ENCODE results near the gene PRPS1. TPM values are rescaled to one million over a fixed set of nuclear protein-coding genes. Genes with fewer than 3 reads are reported as not detected.

The PRPS1 gene
- polyA plus RNA-seq, 1 donor from 2014 or later = 60.8 TPM

DNA sequence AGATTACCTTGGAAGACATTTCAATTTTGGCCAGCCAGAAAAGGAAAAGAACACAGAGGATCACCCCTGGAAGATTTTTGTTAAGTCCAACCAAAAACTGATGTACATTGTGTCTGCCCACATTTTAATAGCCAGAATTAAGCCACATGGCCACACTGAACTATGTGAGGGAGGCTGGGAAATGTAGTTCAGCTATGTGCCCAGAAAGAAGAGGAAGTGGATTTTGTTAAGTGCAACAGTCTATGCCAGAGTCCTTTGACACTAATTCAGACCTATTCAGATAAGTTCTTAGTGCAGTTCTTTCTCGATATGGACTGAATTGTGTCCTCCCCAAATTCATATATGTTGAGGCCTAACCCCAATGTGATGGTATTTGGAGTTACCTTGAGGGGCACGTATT is 18.4 kb downstream of the PRPS1 start:
- Histone ChIP-seq H3K9me3 (ENCODE audit: low read length) (no peaks in the 10 kb centered on the region), H4K20me1 (ENCODE audit: insufficient read depth) (no peaks in the 10 kb centered on the region), H3K9ac (ENCODE audit: low read length) (no peak overlapping the region), H2AFZ (ENCODE audit: low read depth, low read length) (no peak overlapping the region), H3K36me3 (ENCODE audit: insufficient read depth, low read length) (no peaks in the 10 kb centered on the region), H3K27me3 (ENCODE audit: insufficient read depth, low read depth, low read length) (no peaks in the 10 kb centered on the region), H3K4me2 (ENCODE audit: low read length) (no peak overlapping the region), H3F3A (ENCODE audit: insufficient read depth, low read length, poor library complexity, severe bottlenecking) (no peaks in the 10 kb centered on the region), H3K79me2 (replicated peaks; ENCODE audit: insufficient read depth, low read length) (no peaks in the 10 kb centered on the region), H3K9me2 (ENCODE audit: insufficient read depth, low read length) (no peaks in the 10 kb centered on the region), H3K4me3 (ENCODE audit: low read length) (no peak overlapping the region), H3K27ac (ENCODE audit: low read length) (no peak overlapping the region)
- no peak for TF ChIP-seq RAD21 (conservative IDR thresholded peaks at IDR 0.05)
- TF ChIP-seq POLR2AphosphoS5 (IDR thresholded peaks at IDR 0.05) = no peak
- no peak for TF ChIP-seq SMC3 (conservative IDR thresholded peaks at IDR 0.05; ENCODE audit: poor library complexity)
- TF ChIP-seq MXI1 (conservative IDR thresholded peaks at IDR 0.05; ENCODE audit: poor library complexity, severe bottlenecking) = no peak
- TF ChIP-seq TAF1 (IDR thresholded peaks at IDR 0.05; ENCODE audit: low read depth) = no peak
- no peak for TF ChIP-seq REST (IDR thresholded peaks at IDR 0.05; ENCODE audit: borderline replicate concordance)
- no peak for TF ChIP-seq EZH2 (IDR thresholded peaks at IDR 0.05; ENCODE audit: borderline replicate concordance, insufficient read depth, low read length, poor library complexity, severe bottlenecking)
- no peak for TF ChIP-seq EP300 (conservative IDR thresholded peaks at IDR 0.05; ENCODE audit: poor library complexity, severe bottlenecking)
- TF ChIP-seq, protein P1, sequence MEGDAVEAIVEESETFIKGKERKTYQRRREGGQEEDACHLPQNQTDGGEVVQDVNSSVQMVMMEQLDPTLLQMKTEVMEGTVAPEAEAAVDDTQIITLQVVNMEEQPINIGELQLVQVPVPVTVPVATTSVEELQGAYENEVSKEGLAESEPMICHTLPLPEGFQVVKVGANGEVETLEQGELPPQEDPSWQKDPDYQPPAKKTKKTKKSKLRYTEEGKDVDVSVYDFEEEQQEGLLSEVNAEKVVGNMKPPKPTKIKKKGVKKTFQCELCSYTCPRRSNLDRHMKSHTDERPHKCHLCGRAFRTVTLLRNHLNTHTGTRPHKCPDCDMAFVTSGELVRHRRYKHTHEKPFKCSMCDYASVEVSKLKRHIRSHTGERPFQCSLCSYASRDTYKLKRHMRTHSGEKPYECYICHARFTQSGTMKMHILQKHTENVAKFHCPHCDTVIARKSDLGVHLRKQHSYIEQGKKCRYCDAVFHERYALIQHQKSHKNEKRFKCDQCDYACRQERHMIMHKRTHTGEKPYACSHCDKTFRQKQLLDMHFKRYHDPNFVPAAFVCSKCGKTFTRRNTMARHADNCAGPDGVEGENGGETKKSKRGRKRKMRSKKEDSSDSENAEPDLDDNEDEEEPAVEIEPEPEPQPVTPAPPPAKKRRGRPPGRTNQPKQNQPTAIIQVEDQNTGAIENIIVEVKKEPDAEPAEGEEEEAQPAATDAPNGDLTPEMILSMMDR (IDR thresholded peaks at IDR 0.05; ENCODE audit: poor library complexity, severe bottlenecking) = no peak

DNA sequence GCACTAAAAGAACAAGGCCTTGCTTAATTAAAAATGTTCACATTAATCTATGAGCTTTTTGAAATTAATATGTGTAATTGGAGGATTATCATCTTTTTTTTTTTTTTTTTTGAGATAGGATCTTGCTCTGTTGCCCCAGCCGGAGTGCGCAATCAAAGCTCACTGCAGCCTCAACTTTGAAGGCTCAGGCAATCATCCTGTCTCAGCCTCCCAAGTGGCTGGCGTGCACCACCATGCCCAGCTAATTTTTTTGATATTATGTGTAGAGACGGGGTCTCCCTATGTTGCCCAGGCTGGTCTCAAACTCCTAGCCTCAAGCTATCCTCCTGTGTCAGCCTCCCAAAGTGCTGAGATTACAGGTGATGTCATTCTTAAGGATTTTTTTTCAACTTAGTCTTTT is 20.0 kb downstream of the PRPS1 start:
- Histone ChIP-seq H3K79me2 (replicated peaks; ENCODE audit: insufficient read depth, low read length) (no peaks in the 10 kb centered on the region), H3K4me2 (ENCODE audit: low read length) (no peak overlapping the region), H3K4me3 (ENCODE audit: low read length) (no peak overlapping the region), H3K9me3 (ENCODE audit: low read length) (no peaks in the 10 kb centered on the region), H2AFZ (ENCODE audit: low read depth, low read length) (no peak overlapping the region), H3K36me3 (ENCODE audit: insufficient read depth, low read length) (no peaks in the 10 kb centered on the region), H3K27ac (ENCODE audit: low read length) (no peak overlapping the region), H3K27me3 (ENCODE audit: insufficient read depth, low read depth, low read length) (no peaks in the 10 kb centered on the region), H3K9ac (ENCODE audit: low read length) (no peak overlapping the region), H3K9me2 (ENCODE audit: insufficient read depth, low read length) (no peaks in the 10 kb centered on the region), H3F3A (ENCODE audit: insufficient read depth, low read length, poor library complexity, severe bottlenecking) (no peaks in the 10 kb centered on the region), H4K20me1 (ENCODE audit: insufficient read depth) (no peaks in the 10 kb centered on the region)
- TF ChIP-seq POLR2AphosphoS5 (IDR thresholded peaks at IDR 0.05) = no peak
- no peak for TF ChIP-seq SMC3 (conservative IDR thresholded peaks at IDR 0.05; ENCODE audit: poor library complexity)
- TF ChIP-seq EP300 (conservative IDR thresholded peaks at IDR 0.05; ENCODE audit: poor library complexity, severe bottlenecking) = no peak
- no peak for TF ChIP-seq RAD21 (conservative IDR thresholded peaks at IDR 0.05)
- TF ChIP-seq, protein P1 (IDR thresholded peaks at IDR 0.05; ENCODE audit: poor library complexity, severe bottlenecking) = no peak
- no peak for TF ChIP-seq REST (IDR thresholded peaks at IDR 0.05; ENCODE audit: borderline replicate concordance)
- TF ChIP-seq TAF1 (IDR thresholded peaks at IDR 0.05; ENCODE audit: low read depth) = no peak
- TF ChIP-seq EZH2 (IDR thresholded peaks at IDR 0.05; ENCODE audit: borderline replicate concordance, insufficient read depth, low read length, poor library complexity, severe bottlenecking) = no peak
- no peak for TF ChIP-seq MXI1 (conservative IDR thresholded peaks at IDR 0.05; ENCODE audit: poor library complexity, severe bottlenecking)

Data from neural cell (in vitro differentiated cells).